ENCODE measurements around the gene GPR180. TPM values are rescaled to one million over a fixed set of nuclear protein-coding genes. Genes with fewer than 3 reads are reported as not detected.

The GPR180 gene
- total RNA-seq, 1 experiment from 2014 or later, result 8.3 TPM

- H3K27ac ChIP-seq (ENCODE audit: low read depth, low read length, poor library complexity, severe bottlenecking), result no peak overlapping the region
- TF ChIP-seq EZH2 (IDR thresholded peaks at IDR 0.05; ENCODE audit: borderline replicate concordance, low read depth, low read length, poor library complexity, severe bottlenecking), result no peak
- no peak for TF ChIP-seq CTCF (conservative IDR thresholded peaks at IDR 0.05; ENCODE audit: low read depth, low read length)
- POLR2A ChIA-PET (ENCODE audit: low non-redundant PET), result no interaction called here
- H3K36me3 ChIP-seq (ENCODE audit: insufficient read depth, low read length, poor library complexity, severe bottlenecking), result no peaks in the 10 kb centered on the region
- no TSS peak for BruUV-seq (replicated peaks)
- CTCF ChIA-PET, result no interaction called here
- DNase-seq (ENCODE audit: low spot score), result no peak
- no peaks in the 10 kb centered on the region for H3K4me1 ChIP-seq (ENCODE audit: insufficient read depth, low read length, poor library complexity, severe bottlenecking)
- intact Hi-C loops (cut with micrococcal nuclease; ENCODE audit: unreplicated experiment), result no loop called here
- no peaks in the 10 kb centered on the region for H3K9me3 ChIP-seq (ENCODE audit: low read depth, low read length, poor library complexity, severe bottlenecking)
- H3K27me3 ChIP-seq (replicated peaks; ENCODE audit: insufficient read depth, low read depth, low read length, poor library complexity), result no peaks in the 10 kb centered on the region
- no peak overlapping the region for H3K4me3 ChIP-seq (ENCODE audit: low read depth, low read length, poor library complexity, severe bottlenecking)
Observed at GRCh38 chr13:94556041-94556440, 45.6 kb upstream of the GPR180 start.

GRCh38 chr13:94556621-94557020, 45.0 kb upstream of the GPR180 start:
- H3K4me3 ChIP-seq (ENCODE audit: low read depth, low read length, poor library complexity, severe bottlenecking), result no peak overlapping the region
- no peaks in the 10 kb centered on the region for H3K9me3 ChIP-seq (ENCODE audit: low read depth, low read length, poor library complexity, severe bottlenecking)
- intact Hi-C loops (cut with micrococcal nuclease; ENCODE audit: unreplicated experiment), result no loop called here
- POLR2A ChIA-PET (ENCODE audit: low non-redundant PET), result no interaction called here
- CTCF ChIA-PET, result no interaction called here
- no peaks in the 10 kb centered on the region for H3K4me1 ChIP-seq (ENCODE audit: insufficient read depth, low read length, poor library complexity, severe bottlenecking)
- BruUV-seq (replicated peaks), result no TSS peak
- H3K36me3 ChIP-seq (ENCODE audit: insufficient read depth, low read length, poor library complexity, severe bottlenecking), result no peaks in the 10 kb centered on the region
- no peak for DNase-seq (ENCODE audit: low spot score)
- no peaks in the 10 kb centered on the region for H3K27me3 ChIP-seq (replicated peaks; ENCODE audit: insufficient read depth, low read depth, low read length, poor library complexity)
- no peak for TF ChIP-seq CTCF (conservative IDR thresholded peaks at IDR 0.05; ENCODE audit: low read depth, low read length)
- no peak for TF ChIP-seq EZH2 (IDR thresholded peaks at IDR 0.05; ENCODE audit: borderline replicate concordance, low read depth, low read length, poor library complexity, severe bottlenecking)
- no peak overlapping the region for H3K27ac ChIP-seq (ENCODE audit: low read depth, low read length, poor library complexity, severe bottlenecking)

GRCh38 chr13:94557684-94558235, 43.9 kb upstream of the GPR180 start:
- H3K4me1 ChIP-seq (ENCODE audit: insufficient read depth, low read length, poor library complexity, severe bottlenecking), result no peaks in the 10 kb centered on the region
- CTCF ChIA-PET, result no interaction called here
- intact Hi-C loops (cut with micrococcal nuclease; ENCODE audit: unreplicated experiment), result no loop called here
- no peak overlapping the region for H3K27ac ChIP-seq (ENCODE audit: low read depth, low read length, poor library complexity, severe bottlenecking)
- H3K9me3 ChIP-seq (ENCODE audit: low read depth, low read length, poor library complexity, severe bottlenecking), result no peaks in the 10 kb centered on the region
- no peak for TF ChIP-seq EZH2 (IDR thresholded peaks at IDR 0.05; ENCODE audit: borderline replicate concordance, low read depth, low read length, poor library complexity, severe bottlenecking)
- no peak for TF ChIP-seq CTCF (conservative IDR thresholded peaks at IDR 0.05; ENCODE audit: low read depth, low read length)
- H3K36me3 ChIP-seq (ENCODE audit: insufficient read depth, low read length, poor library complexity, severe bottlenecking), result no peaks in the 10 kb centered on the region
- DNase-seq (ENCODE audit: low spot score), result no peak
- POLR2A ChIA-PET (ENCODE audit: low non-redundant PET), result no interaction called here
- H3K27me3 ChIP-seq (replicated peaks; ENCODE audit: insufficient read depth, low read depth, low read length, poor library complexity), result no peaks in the 10 kb centered on the region
- no TSS peak for BruUV-seq (replicated peaks)
- H3K4me3 ChIP-seq (ENCODE audit: low read depth, low read length, poor library complexity, severe bottlenecking), result no peak overlapping the region

Data from A673 (cell line).